ENCODE results near the gene C4orf50. TPM values are rescaled to one million over a fixed set of nuclear protein-coding genes. Genes with fewer than 3 reads are reported as not detected.

The C4orf50 gene
- total and polyA plus RNA-seq, 2 of the 4 experiments (the other 2 are of a cell fraction): not detected

DNA sequence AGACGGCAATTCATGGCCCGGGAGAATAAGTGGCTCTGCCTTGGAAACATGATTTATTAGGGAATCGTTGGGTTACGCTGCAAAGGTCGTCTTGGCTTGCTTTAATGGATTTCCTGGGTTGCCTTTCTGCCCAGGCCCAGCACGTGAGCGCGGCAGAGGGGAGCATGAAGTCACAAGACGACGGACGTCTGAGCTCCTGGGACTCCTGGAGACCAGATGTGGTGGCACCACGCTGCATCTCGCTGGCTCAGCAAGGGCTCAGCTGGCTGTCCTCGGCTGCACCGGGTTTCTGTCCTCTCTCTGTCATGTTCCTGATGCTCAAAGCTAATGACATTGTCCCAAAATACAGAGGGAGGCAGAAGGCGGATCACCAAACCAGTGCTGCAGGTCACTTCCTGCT lies 61.2 kb downstream of the C4orf50 start:
- ChIA-PET POLR2A (ENCODE audit: unreplicated experiment) (no interaction called here), CTCF (no interaction called here)
- dilution Hi-C loops (cut with HindIII; ENCODE audit: low sequenced_read_pairs, unreplicated experiment) (no loop called here), in situ Hi-C loops (cut with MboI; ENCODE audit: low sequenced_read_pairs) (no loop called here), intact Hi-C loops (cut with micrococcal nuclease) (no loop called here)
- Histone ChIP-seq H3K23ac (ENCODE audit: low read depth, low read length) (no peak overlapping the region), H3K27me3 (ENCODE audit: control insufficient read depth, insufficient read depth, low read length) (peaks cover 12% of the 10 kb centered on the region), H3K9me3 (ENCODE audit: control insufficient read depth, insufficient read depth, low read length) (no peaks in the 10 kb centered on the region), H3K14ac (replicated peaks; ENCODE audit: low read depth, low read length) (no peak overlapping the region), H3K36me3 (ENCODE audit: control insufficient read depth, insufficient read depth, low read length) (no peaks in the 10 kb centered on the region), H2BK120ac (ENCODE audit: low read depth, low read length) (no peak overlapping the region), H3K56ac (ENCODE audit: extremely low read depth, insufficient read depth, low read length) (no peak overlapping the region), H3K27ac (ENCODE audit: insufficient read depth, low read length) (no peak overlapping the region), H3K18ac (ENCODE audit: low read depth, low read length) (no peak overlapping the region), H3K79me1 (ENCODE audit: low read depth in 1 of 2, low read length in 2 of 2) (no peaks in the 10 kb centered on the region), H2AK5ac (ENCODE audit: low read depth, low read length) (no peak overlapping the region), H3K4me2 (ENCODE audit: low read depth, low read length) (no peak overlapping the region), H2BK20ac (ENCODE audit: low read depth, low read length) (no peak overlapping the region), H4K91ac (ENCODE audit: insufficient read depth, low read depth, low read length) (no peak overlapping the region), H2BK15ac (ENCODE audit: low read depth, low read length) (no peak overlapping the region), H3K4me1 (ENCODE audit: control insufficient read depth, insufficient read depth, low read length) (no peaks in the 10 kb centered on the region), H3K9ac (ENCODE audit: low read depth, low read length) (no peak overlapping the region), H2BK5ac (ENCODE audit: low read depth, low read length, poor library complexity, severe bottlenecking) (no peak overlapping the region), H3K4ac (ENCODE audit: low read depth, low read length) (no peak overlapping the region), H3K9me1 (ENCODE audit: insufficient read depth, low read length) (no peaks in the 10 kb centered on the region), H4K5ac (ENCODE audit: low read depth, low read length) (no peak overlapping the region), H4K20me1 (ENCODE audit: insufficient read depth, low read length) (no peaks in the 10 kb centered on the region), H3K4me3 (ENCODE audit: insufficient read depth, low read depth, low read length) (no peak overlapping the region), H2AK9ac (replicated peaks; ENCODE audit: low read depth, low read length, poor library complexity) (no peak overlapping the region), H2AFZ (replicated peaks; ENCODE audit: low read length, poor library complexity) (peak overlapping the region; percentile 51), H4K8ac (ENCODE audit: low read depth in 2 of 2, low read length in 2 of 2) (no peak overlapping the region)
- no peak for ATAC-seq (ENCODE audit: low read depth)
- no peak for DNase-seq
- WGBS, 2 experiments (ENCODE audit: extremely low coverage in 2 of 2, insufficient read length in 1 of 2): 63% methylated on average over 15 of the region's 16 CpGs; no CpG with 5 or more reads in 1 of the 2 experiments
- BruUV-seq (replicated peaks): no TSS peak
- no peak for TF ChIP-seq POLR2A (IDR thresholded peaks at IDR 0.05; ENCODE audit: low read depth, low read length)
- no peak for TF ChIP-seq MAZ (IDR thresholded peaks at IDR 0.05; ENCODE audit: borderline replicate concordance, low read depth, low read length)
- TF ChIP-seq, protein P1, sequence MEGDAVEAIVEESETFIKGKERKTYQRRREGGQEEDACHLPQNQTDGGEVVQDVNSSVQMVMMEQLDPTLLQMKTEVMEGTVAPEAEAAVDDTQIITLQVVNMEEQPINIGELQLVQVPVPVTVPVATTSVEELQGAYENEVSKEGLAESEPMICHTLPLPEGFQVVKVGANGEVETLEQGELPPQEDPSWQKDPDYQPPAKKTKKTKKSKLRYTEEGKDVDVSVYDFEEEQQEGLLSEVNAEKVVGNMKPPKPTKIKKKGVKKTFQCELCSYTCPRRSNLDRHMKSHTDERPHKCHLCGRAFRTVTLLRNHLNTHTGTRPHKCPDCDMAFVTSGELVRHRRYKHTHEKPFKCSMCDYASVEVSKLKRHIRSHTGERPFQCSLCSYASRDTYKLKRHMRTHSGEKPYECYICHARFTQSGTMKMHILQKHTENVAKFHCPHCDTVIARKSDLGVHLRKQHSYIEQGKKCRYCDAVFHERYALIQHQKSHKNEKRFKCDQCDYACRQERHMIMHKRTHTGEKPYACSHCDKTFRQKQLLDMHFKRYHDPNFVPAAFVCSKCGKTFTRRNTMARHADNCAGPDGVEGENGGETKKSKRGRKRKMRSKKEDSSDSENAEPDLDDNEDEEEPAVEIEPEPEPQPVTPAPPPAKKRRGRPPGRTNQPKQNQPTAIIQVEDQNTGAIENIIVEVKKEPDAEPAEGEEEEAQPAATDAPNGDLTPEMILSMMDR (conservative IDR thresholded peaks at IDR 0.05; ENCODE audit: low read depth, low read length): no peak
- no peak for TF ChIP-seq SMC3 (IDR thresholded peaks at IDR 0.05; ENCODE audit: low read depth, low read length)
- no peak for TF ChIP-seq MXI1 (IDR thresholded peaks at IDR 0.05; ENCODE audit: borderline replicate concordance, low read depth, low read length)
- no peak for TF ChIP-seq CHD1 (IDR thresholded peaks at IDR 0.05; ENCODE audit: low read depth, low read length)
- no peak for TF ChIP-seq BHLHE40 (IDR thresholded peaks at IDR 0.05; ENCODE audit: low read depth, low read length)
- no peak for TF ChIP-seq NFE2L2 (IDR thresholded peaks at IDR 0.05; ENCODE audit: low read depth, low read length)
- no peak for TF ChIP-seq RAD21 (IDR thresholded peaks at IDR 0.05; ENCODE audit: low read length)
- TF ChIP-seq RCOR1 (IDR thresholded peaks at IDR 0.05; ENCODE audit: insufficient replicate concordance, low read length): no peak
- TF ChIP-seq CEBPB (IDR thresholded peaks at IDR 0.05; ENCODE audit: low read depth, low read length): no peak
- TF ChIP-seq, protein P2, sequence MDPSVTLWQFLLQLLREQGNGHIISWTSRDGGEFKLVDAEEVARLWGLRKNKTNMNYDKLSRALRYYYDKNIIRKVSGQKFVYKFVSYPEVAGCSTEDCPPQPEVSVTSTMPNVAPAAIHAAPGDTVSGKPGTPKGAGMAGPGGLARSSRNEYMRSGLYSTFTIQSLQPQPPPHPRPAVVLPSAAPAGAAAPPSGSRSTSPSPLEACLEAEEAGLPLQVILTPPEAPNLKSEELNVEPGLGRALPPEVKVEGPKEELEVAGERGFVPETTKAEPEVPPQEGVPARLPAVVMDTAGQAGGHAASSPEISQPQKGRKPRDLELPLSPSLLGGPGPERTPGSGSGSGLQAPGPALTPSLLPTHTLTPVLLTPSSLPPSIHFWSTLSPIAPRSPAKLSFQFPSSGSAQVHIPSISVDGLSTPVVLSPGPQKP (IDR thresholded peaks at IDR 0.05; ENCODE audit: borderline replicate concordance, low read depth, low read length): no peak
- TF ChIP-seq, protein P3, sequence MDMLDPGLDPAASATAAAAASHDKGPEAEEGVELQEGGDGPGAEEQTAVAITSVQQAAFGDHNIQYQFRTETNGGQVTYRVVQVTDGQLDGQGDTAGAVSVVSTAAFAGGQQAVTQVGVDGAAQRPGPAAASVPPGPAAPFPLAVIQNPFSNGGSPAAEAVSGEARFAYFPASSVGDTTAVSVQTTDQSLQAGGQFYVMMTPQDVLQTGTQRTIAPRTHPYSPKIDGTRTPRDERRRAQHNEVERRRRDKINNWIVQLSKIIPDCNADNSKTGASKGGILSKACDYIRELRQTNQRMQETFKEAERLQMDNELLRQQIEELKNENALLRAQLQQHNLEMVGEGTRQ (IDR thresholded peaks at IDR 0.05; ENCODE audit: low read depth, low read length): no peak
- TF ChIP-seq FOS (IDR thresholded peaks at IDR 0.05; ENCODE audit: low read depth, low read length): no peak
- TF ChIP-seq MAFK (IDR thresholded peaks at IDR 0.05; ENCODE audit: low read depth, low read length): no peak
- TF ChIP-seq RFX5 (IDR thresholded peaks at IDR 0.05; ENCODE audit: low read depth, low read length): no peak

Measured in IMR-90 (cell line).